AG04450 (cell line): ENCODE data around the gene FAM110C. TPM values are rescaled to one million over a fixed set of nuclear protein-coding genes. Genes with fewer than 3 reads are reported as not detected.

Experiments used
- CTCF ChIA-PET: fragments of 300-600, 350-600 bp; formaldehyde crosslinking; extraction: SDS; loops from one replicate; lab custom pipeline; 2022; ENCODE audit warnings: antibody characterized with exemption, inconsistent platforms; lab: Charles Lee
- POLR2A ChIA-PET: fragments of 350-600 bp; formaldehyde crosslinking; extraction: SDS; loops from one replicate; lab custom pipeline; 2021; ENCODE audit warnings: antibody characterized with exemption, inconsistent platforms; lab: Yijun Ruan, JAX
- DNase-seq: peaks from one replicate; pipeline ENCODE4 v3.0.0-alpha.2; 2011; ENCODE audit warnings: low read depth, low spot score
- H3K27ac ChIP-seq: one replicate; pipeline ENCODE4 v1.5.1; 2012; ENCODE audit warnings: low read depth, low read length, control low read depth
- H3K27me3 ChIP-seq: one replicate; pipeline ENCODE4 v1.6.0; 2012; ENCODE audit warnings: low read length; ENCODE audit not compliant: control insufficient read depth, insufficient read depth
- H3K4me3 ChIP-seq: 2 replicates; pipeline ENCODE4 v1.5.1; 2011; ENCODE audit warnings: mild to moderate bottlenecking, low read depth, low read length, control low read depth
- H3K9me3 ChIP-seq: 2 replicates; pipeline ENCODE4 v1.5.1; 2012; ENCODE audit warnings: low read length; ENCODE audit not compliant: control insufficient read depth, insufficient read depth
- polyA plus RNA-seq: library from polyadenylated mRNA; depleted of rRNA; stranded (reverse); fragments of >200 nt; gene quantifications from 2 replicates; pipeline ENCODE4 v1.2.3, GENCODE V29; 2011
- TF ChIP-seq, protein P1 (sequence below): IDR thresholded peaks from 2 replicates; pipeline ENCODE4 v1.5.1; 2011; ENCODE audit warnings: low read depth, low read length, control low read depth, inconsistent platforms

The FAM110C gene
- polyA plus RNA-seq, 1 experiment, result not detected

DNA sequence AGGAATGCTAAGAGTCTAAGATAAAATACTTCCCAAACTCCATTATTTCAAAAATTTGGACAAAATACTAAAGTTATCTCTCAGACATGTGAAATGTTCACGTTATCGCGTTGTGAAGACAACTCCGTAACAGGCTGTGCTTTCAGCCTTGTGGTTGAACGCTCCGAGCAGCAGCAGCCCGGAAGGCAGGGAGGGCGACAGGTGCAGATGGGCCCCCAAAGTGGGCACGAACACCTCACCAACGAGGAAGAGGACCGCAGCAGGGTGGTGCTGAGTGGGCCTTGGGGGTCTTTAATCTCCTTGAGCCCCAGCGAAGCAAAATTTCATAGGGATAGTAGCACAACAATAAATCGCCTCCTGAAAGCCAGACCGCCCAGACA is 1.0 kb upstream of the FAM110C start:
- ChIA-PET CTCF (no interaction called here), POLR2A (no interaction called here)
- Histone ChIP-seq H3K4me3 (no peak overlapping the region), H3K9me3 (peaks cover 21% of the 10 kb centered on the region), H3K27ac (no peak overlapping the region), H3K27me3 (no peaks in the 10 kb centered on the region)
- no peak for DNase-seq
- TF ChIP-seq, protein P1, sequence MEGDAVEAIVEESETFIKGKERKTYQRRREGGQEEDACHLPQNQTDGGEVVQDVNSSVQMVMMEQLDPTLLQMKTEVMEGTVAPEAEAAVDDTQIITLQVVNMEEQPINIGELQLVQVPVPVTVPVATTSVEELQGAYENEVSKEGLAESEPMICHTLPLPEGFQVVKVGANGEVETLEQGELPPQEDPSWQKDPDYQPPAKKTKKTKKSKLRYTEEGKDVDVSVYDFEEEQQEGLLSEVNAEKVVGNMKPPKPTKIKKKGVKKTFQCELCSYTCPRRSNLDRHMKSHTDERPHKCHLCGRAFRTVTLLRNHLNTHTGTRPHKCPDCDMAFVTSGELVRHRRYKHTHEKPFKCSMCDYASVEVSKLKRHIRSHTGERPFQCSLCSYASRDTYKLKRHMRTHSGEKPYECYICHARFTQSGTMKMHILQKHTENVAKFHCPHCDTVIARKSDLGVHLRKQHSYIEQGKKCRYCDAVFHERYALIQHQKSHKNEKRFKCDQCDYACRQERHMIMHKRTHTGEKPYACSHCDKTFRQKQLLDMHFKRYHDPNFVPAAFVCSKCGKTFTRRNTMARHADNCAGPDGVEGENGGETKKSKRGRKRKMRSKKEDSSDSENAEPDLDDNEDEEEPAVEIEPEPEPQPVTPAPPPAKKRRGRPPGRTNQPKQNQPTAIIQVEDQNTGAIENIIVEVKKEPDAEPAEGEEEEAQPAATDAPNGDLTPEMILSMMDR, result no peak

GRCh38 chr2:46131-46470 is 204 bp downstream of the FAM110C start:
- ChIA-PET POLR2A (no interaction called here), CTCF (no interaction called here)
- DNase-seq, result no peak
- no peak overlapping the region for H3K4me3 ChIP-seq
- no peaks in the 10 kb centered on the region for H3K27me3 ChIP-seq
- H3K9me3 ChIP-seq, result peaks cover 18% of the 10 kb centered on the region
- no peak overlapping the region for H3K27ac ChIP-seq
- TF ChIP-seq, protein P1, result no peak

GRCh38 chr2:45342-46130 is 769 bp downstream of the FAM110C start:
- POLR2A ChIA-PET, result no interaction called here
- Histone ChIP-seq H3K27me3 (no peaks in the 10 kb centered on the region), H3K27ac (no peak overlapping the region), H3K4me3 (no peak overlapping the region), H3K9me3 (peaks cover 18% of the 10 kb centered on the region; the same call in 1 of the 2 replicates)
- CTCF ChIA-PET, result no interaction called here
- no peak for DNase-seq
- TF ChIP-seq, protein P1, result no peak

- TF ChIP-seq, protein P1, result no peak
- Histone ChIP-seq H3K9me3 (peaks cover 18% of the 10 kb centered on the region; the same call in 1 of the 2 replicates), H3K27ac (no peak overlapping the region), H3K27me3 (no peaks in the 10 kb centered on the region), H3K4me3 (no peak overlapping the region)
- POLR2A ChIA-PET, result no interaction called here
- DNase-seq, result no peak
- CTCF ChIA-PET, result no interaction called here
Observed at GRCh38 chr2:44748-45341, 1.5 kb downstream of the FAM110C start.

DNA sequence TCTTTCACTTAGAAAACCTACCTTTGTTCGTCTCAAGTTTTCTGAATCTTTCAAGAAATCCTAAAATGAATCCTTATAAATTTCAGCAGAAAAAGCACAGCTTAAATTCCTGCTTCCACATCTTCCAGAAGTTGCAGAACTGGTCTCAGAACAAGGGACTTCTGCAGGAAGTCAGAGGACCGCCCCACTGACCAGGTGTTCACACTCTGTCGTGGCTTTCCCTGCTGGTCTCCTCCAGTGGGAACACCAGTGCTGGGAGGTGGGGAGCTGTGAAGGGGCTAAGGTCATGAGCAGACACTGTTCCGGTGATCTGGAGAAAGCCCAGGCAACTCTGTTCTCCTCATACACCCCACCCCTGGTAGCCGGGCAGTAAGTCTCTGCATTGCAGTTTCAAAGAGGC is 3.5 kb downstream of the FAM110C start:
- CTCF ChIA-PET, result no interaction called here
- no peak overlapping the region for H3K4me3 ChIP-seq
- DNase-seq, result no peak

More for the DNA sequence above, 3.5 kb downstream of the FAM110C start:
- Histone ChIP-seq H3K27ac (no peak overlapping the region), H3K27me3 (no peaks in the 10 kb centered on the region), H3K9me3 (peaks cover 22% of the 10 kb centered on the region; the same call in 1 of the 2 replicates)
- TF ChIP-seq, protein P1, result no peak
- POLR2A ChIA-PET, result no interaction called here
